ENCODE results near the gene PLCH1. TPM values are rescaled to one million over a fixed set of nuclear protein-coding genes. Genes with fewer than 3 reads are reported as not detected.

The PLCH1 gene
- total RNA-seq, 6 experiments from 2014 or later = not detected

DNA sequence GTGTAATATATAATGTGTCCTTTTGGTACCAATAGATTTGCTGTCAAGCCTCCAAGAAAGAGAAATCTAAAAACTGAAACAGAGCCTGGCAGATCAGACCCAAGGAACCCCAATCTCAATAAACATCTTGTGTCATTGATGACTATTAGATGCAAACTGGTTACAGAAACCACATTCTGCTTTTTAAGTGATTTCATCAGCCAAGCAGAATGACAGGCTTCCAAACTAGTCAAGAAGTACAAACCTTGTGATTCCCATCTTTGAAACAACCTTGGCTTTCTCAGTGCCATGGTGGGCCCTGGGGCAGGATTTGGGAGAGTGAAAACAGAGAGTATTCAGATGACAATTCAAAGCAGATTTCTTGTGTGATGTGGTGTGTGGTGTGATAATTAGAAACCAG lies 405.8 kb downstream of the PLCH1 start:
- TF ChIP-seq, protein P1, sequence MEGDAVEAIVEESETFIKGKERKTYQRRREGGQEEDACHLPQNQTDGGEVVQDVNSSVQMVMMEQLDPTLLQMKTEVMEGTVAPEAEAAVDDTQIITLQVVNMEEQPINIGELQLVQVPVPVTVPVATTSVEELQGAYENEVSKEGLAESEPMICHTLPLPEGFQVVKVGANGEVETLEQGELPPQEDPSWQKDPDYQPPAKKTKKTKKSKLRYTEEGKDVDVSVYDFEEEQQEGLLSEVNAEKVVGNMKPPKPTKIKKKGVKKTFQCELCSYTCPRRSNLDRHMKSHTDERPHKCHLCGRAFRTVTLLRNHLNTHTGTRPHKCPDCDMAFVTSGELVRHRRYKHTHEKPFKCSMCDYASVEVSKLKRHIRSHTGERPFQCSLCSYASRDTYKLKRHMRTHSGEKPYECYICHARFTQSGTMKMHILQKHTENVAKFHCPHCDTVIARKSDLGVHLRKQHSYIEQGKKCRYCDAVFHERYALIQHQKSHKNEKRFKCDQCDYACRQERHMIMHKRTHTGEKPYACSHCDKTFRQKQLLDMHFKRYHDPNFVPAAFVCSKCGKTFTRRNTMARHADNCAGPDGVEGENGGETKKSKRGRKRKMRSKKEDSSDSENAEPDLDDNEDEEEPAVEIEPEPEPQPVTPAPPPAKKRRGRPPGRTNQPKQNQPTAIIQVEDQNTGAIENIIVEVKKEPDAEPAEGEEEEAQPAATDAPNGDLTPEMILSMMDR (IDR thresholded peaks at IDR 0.05) = no peak
- Mint-ChIP-seq H3K4me3 (no peak overlapping the region), H3K27ac (no peak overlapping the region), H3K4me1 (ENCODE audit: low read depth) (no peaks in the 10 kb centered on the region), H3K9me3 (no peaks in the 10 kb centered on the region), H3K36me3 (ENCODE audit: low read depth) (no peaks in the 10 kb centered on the region), H3K27me3 (ENCODE audit: insufficient read depth) (peaks cover 13% of the 10 kb centered on the region; the same call in 1 of the 2 replicates)
- DNase-seq = no peak

DNA sequence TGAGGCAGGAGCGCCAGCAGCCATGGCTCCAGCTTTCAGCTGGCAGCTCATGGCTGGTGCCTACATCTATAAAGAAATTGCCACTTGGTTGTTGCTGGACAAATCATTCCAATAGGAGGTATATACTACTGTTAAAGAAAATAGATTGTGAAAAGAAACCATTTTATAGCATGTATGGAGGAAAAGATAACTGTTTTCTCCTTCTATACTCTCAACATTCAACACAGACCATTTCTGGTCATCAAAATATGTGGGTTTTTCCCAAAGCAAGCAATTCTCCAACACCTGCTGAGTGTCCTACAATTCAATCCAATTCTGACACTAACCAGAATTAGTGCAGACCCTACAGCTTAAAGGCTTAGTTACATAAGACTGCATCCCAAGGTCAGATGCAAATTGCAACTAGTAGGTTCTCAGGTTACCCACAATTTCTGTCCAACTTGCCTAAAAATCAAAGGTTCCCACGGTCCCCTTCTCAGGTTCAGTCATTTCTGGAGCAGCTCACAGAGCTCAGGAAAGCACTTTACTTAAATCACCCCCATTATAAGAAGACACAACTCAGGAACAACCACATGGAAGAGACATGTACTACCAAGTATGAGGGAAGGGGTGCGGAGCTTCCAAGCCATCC lies 409.0 kb downstream of the PLCH1 start:
- H3K4me1 Mint-ChIP-seq (ENCODE audit: low read depth) = no peaks in the 10 kb centered on the region
- no peaks in the 10 kb centered on the region for H3K9me3 Mint-ChIP-seq
- TF ChIP-seq, protein P1 (IDR thresholded peaks at IDR 0.05) = no peak
- no peaks in the 10 kb centered on the region for H3K36me3 Mint-ChIP-seq (ENCODE audit: low read depth)
- peaks cover 17% of the 10 kb centered on the region; the same call in 1 of the 2 replicates for H3K27me3 Mint-ChIP-seq (ENCODE audit: insufficient read depth)
- no peak for DNase-seq
- H3K27ac Mint-ChIP-seq = no peak overlapping the region
- no peak overlapping the region for H3K4me3 Mint-ChIP-seq

DNA sequence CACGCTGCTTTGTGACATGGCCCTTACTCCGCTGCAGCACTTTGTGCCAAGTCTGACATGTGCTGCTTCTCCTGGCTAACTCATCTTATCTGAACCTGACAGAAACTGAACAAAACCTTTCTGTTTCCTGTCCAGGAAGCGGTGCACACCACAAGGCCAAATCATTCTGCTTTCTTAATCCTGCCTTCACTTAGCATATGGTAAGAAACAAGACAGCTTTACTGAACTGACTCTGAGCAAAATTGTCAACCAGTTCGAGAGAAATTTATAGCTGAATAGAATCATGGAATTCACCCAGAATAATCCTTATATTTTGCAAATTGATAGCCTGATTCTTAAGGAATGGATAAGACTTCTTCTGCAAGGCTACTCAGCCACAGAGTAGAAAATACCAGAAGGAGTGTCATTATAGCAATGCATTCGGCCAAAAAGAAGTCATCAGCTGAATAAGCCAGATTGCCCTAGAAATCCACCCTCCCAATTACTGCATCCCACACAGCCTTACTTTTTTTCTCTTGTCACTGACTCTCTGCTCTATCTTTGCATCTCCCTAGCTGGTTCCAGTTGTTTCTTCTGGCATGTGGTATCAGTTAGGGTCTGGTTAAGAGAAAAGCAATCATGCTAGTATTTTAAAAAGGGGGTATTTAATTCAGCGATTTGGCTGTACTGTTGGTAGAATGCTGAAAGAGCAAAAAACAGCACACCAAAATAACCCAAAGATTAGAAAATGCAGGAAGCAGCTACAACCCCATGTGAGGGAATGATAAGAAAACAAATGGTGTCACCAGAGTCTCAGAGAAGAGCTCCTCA lies 409.8 kb downstream of the PLCH1 start:
- Mint-ChIP-seq H3K36me3 (ENCODE audit: low read depth) (no peaks in the 10 kb centered on the region), H3K9me3 (no peaks in the 10 kb centered on the region), H3K4me3 (no peak overlapping the region), H3K4me1 (ENCODE audit: low read depth) (no peaks in the 10 kb centered on the region), H3K27ac (no peak overlapping the region), H3K27me3 (ENCODE audit: insufficient read depth) (peaks cover 17% of the 10 kb centered on the region; the same call in 1 of the 2 replicates)
- TF ChIP-seq, protein P1 (IDR thresholded peaks at IDR 0.05) = no peak
- no peak for DNase-seq

- Mint-ChIP-seq H3K36me3 (ENCODE audit: low read depth) (no peaks in the 10 kb centered on the region), H3K4me1 (ENCODE audit: low read depth) (no peaks in the 10 kb centered on the region), H3K27ac (no peak overlapping the region), H3K4me3 (no peak overlapping the region), H3K27me3 (ENCODE audit: insufficient read depth) (peaks cover 16% of the 10 kb centered on the region; the same call in 1 of the 2 replicates), H3K9me3 (no peaks in the 10 kb centered on the region)
- DNase-seq = no peak
- TF ChIP-seq, protein P1 (IDR thresholded peaks at IDR 0.05) = no peak
Observed at GRCh38 chr3:155334215-155334913, 410.5 kb downstream of the PLCH1 start.

DNA sequence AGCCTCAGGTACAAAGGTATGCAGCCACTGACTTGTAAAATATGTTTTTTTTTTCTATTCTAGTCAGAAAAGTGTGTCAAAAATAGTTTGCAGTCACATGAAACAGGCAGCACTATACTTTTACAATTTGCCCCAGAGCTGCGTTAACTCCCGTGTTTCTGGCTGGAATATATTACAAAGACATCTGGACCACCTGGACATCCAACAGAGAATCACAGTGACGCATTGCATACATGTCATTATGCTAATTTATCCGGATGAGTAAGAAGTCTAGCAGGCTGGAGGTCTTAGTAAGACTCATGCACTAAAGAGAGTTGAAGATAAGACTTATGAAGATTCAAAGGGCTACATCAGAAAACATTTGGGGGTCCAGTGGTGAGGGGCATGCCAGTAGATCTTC lies 412.2 kb downstream of the PLCH1 start:
- peaks cover 14% of the 10 kb centered on the region; the same call in 1 of the 2 replicates for H3K27me3 Mint-ChIP-seq (ENCODE audit: insufficient read depth)

More for the DNA sequence above, 412.2 kb downstream of the PLCH1 start:
- H3K4me3 Mint-ChIP-seq = no peak overlapping the region
- no peak overlapping the region for H3K27ac Mint-ChIP-seq
- no peak for DNase-seq
- no peaks in the 10 kb centered on the region for H3K36me3 Mint-ChIP-seq (ENCODE audit: low read depth)
- TF ChIP-seq, protein P1 (IDR thresholded peaks at IDR 0.05) = no peak
- no peaks in the 10 kb centered on the region for H3K4me1 Mint-ChIP-seq (ENCODE audit: low read depth)
- no peaks in the 10 kb centered on the region for H3K9me3 Mint-ChIP-seq

All from HFFc6 (cell line).